COLO668 (cell line): Measurements from ENCODE around the gene COL8A1.

Experiments used
- DNase-seq: peaks from one replicate; lab custom pipeline; 2025; ENCODE audit not compliant: unreplicated experiment; lab: John Stamatoyannopoulos, UW

Gene COL8A1

DNA sequence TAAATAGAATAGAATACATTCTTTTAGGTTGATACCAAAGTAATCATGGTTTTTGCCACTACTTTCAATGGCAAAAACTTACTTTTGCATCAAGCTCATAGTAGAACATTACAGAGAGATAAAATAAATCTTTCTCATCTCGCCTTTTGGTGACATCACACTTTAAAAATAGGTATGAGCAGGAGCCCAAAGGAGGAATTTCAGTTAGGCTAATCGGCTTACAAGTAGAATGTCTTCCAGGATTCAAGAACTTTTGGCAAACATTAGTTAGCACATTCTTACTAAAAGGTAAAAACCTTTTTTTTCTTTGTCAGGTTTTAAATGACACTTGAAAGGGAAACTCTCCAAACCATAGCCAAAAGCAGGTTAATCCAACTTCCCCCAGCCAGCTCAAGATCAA lies 119.6 kb downstream of the COL8A1 start:
- DNase-seq: no peak

DNA sequence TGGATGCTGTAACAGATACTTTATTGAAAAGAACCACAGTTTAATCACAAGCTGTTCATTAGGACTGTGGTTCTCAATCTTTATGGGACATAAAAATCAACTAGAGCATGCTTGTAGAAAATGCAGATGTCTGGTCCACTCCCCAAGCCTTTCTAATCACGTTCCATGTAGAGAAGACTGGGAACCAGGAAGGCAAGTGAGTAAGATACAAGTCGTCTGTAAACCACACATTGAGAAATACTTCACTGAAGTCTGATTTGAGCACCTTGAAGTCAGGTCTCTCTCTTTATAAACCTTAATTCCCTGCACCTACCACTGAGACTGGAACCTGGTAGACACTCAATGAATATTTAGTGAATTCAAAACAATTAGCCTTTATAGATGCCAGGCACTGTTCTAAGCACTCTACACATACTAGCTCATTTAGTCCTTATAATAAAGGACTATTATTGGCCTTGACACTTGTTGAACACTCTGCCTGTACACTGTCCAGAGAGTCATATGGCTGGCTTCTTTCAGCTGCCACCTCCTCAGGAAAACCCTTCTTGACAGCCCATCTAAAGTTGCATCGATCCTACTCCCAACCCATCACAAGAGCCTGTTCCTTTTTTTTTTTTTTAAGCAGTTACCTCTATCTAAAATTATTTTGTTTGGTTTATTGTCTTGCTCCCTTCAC lies 120.2 kb downstream of the COL8A1 start:
- no peak for DNase-seq

DNA sequence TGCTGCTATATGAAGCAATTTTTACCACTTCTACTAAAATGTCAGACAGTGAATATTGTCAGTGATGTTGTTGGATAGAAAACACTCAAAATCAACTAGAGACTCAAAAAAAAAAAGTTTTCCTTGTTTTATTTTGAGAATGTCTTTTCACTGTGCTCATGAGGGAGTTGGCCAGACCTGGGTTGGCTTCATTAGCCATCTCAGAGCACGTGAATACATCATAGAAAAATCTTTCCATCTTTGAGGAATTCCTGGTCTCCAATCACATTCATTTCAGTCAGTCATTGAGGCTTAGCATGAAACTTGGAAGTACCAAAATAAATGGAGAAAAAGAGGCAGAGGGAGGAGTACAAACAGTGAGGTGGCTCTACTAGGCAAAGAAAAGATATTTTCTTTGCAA lies 121.6 kb downstream of the COL8A1 start:
- no peak for DNase-seq

- no peak for DNase-seq
Measured at GRCh38 chr3:99760629-99761028, 122.2 kb downstream of the COL8A1 start.

GRCh38 chr3:99761415-99762165 lies 123.2 kb downstream of the COL8A1 start:
- DNase-seq: no peak

DNA sequence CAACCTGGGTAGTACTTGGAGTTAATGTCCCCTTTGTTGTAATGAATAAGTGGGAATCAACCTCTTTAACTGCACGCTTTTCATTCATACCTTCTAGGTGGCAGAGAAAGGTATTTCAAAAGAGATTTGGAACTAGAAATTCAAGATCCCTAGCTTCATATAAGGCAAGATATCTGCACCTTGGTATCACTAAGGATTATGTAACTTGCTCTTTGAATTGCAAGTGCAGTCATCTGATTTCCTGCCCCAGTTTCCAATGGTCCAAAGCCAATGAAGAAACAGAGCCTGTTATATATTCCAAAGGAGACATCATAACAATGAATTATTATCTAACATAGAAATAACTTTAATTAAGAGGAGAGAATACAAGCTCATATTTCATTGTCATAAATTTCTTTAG lies 124.5 kb downstream of the COL8A1 start:
- no peak for DNase-seq

DNA sequence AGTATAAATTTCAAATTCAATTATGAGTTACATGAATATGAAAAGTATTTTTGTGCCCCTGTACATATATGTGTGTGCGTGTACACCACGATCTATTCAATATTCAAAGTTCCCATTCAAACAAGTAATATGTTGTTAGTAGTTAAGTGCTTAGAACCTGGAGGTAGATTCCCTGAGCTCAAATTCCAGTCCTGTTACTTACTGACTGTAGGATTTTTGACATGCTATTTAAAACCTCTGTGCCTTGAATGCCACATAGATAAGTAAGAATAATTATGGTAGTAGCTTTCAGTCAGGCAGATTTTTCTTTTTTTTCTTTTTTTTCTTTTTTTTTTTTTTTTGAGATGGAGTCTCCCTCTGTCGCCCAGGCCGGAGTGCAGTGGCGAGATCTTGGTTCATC lies 126.0 kb downstream of the COL8A1 start:
- DNase-seq: no peak

GRCh38 chr3:99765042-99765942 lies 126.9 kb downstream of the COL8A1 start:
- DNase-seq: no peak

- no peak for DNase-seq
Measured at GRCh38 chr3:99767291-99767690, 128.9 kb downstream of the COL8A1 start.

GRCh38 chr3:99768126-99768525 lies 129.7 kb downstream of the COL8A1 start:
- no peak for DNase-seq

- no peak for DNase-seq
Measured at GRCh38 chr3:99768808-99769501, 130.6 kb downstream of the COL8A1 start.

DNA sequence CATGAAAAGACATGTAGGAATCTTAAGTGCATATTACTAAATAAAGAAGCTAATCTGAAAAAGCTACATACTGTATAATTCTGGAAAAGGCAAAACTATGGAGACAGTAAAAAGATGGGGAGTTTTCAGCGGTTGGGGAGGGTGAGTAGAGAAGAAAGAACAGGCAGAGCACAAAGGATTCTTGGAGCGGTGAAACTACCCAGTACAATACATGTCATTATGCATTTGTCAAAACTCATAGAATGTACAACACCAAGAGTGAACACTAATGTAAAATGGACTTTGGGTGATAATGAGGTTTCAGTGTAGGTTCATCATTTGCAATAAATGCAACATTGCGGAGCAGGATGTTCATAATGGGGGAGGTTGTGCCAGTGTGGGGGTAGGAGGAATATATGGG lies 133.8 kb downstream of the COL8A1 start:
- DNase-seq: no peak

DNA sequence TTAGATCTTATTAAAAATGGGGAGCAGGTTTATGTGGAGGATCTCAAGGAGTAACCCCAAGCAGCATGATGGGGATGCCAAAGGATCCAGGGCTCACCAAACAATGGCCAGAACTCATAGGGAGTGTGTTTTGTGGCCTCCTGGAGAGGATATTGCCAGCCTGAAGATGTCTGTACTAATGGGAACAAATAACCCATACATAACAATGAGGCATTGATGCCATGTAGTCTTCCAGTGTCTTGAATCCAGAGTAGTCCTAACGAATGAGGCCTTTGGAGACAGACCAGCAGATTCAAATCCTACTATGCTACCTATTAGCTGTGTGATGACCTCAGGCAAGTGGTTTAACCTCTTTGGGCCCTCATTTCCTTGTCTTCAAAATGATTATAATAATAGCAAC lies 134.3 kb downstream of the COL8A1 start:
- no peak for DNase-seq

DNA sequence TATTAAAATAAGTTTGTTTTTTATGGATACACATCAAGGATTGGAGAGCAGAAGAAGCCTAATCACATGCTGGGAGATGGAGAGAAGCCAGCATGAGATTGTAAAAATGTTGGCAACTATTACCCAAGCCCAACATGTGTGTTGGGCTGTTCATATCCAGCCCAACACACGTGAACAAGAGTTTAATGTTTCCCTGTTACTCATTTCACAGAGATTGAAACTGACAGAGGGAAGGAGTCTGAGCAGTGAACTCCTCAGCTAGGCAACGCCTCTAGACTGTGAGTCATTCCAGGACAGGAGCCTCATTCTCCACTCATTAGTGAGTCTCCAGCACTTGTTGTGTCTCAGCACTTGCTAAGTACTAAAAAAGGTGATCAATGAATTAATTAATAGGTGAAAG lies 136.1 kb downstream of the COL8A1 start:
- DNase-seq: no peak

- DNase-seq: no peak
Measured at GRCh38 chr3:99776516-99777209, 138.3 kb downstream of the COL8A1 start.

DNA sequence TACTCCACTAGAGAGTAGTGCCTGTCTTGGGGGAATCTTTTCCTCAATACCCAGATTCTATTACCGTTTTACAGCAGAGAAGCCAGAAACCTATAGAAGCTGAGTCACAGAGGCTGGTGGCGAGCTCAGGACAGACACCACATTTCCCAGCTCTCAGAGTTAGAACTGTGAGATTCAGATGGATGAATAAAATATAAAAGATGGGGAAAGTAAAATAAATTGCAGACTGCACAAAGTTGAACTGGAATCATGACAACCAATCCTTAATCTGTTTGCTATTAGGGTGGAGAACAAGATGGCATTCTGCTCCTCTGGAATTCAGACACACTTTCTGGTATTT lies 138.8 kb downstream of the COL8A1 start:
- DNase-seq: no peak

- DNase-seq: no peak
Measured at GRCh38 chr3:99777708-99778107, 139.3 kb downstream of the COL8A1 start.

DNA sequence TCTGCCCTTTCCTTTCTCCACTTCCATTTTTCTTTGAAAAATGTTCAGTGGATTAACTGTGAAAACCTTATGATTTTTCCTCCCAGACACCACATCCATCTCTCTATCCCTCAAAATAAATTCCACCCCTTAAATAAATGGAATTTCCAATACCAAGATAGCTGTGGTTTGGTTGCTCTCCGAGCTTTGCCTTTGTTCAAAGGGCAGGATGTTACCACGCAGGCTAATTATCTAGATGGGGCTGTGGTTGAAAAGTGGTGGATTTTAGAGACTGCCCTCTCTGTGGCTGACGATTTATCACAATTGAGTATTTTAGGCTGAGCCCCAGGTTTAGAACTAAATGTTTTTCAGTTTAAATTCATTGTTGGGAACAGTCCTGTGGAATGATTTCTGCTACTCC lies 142.4 kb downstream of the COL8A1 start:
- DNase-seq: no peak

DNA sequence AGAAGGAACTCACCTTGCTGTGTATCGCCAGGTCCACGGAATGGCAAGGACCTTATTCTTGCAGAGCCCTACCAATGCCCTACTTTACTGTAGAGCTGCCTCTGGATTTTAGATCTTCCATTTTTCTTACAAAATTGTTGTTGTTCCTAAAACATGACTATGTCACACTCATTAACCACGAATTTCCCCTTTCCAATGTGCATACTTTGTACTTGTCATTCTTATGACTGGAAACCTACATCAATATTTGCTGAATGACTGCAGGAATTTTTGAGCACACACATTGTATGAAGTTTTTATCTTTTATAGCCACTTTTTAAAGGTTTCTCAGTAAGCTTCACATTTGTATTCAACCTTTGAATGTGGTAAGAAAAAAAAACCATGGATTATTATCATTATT lies 143.4 kb downstream of the COL8A1 start:
- no peak for DNase-seq

DNA sequence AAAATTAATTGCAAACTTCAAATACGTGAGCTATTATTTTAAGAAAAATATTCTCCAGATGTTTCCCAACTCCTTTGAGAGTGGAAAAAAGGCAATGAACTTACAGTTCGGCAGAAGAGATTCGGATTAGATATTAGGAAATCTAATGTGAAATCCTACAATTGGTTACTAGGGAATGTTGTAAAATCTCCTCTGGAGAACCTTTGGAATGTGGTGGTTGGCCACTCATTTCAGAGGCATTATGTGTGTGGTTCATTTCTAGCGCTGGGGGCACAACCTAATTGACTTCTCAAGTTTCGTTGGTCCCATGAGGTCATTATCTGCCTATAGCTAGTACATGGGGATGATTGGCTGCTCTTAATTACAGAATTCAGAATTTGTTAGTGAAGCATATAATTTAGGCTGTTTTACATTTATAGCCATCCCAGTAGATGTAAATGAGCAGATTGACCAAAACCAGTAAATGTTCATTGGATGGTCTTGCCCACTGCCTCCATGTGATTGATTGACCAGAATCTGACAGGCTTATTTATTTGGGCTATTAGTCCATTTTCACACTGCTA lies 144.7 kb downstream of the COL8A1 start:
- no peak for DNase-seq
